ENCODE results near the gene STX18. TPM values are rescaled to one million over a fixed set of nuclear protein-coding genes. Genes with fewer than 3 reads are reported as not detected.
"Not testable (repeated sequence)": the region's sequence is repeated elsewhere in the genome, so short reads cannot be mapped to it uniquely, and the experiment has no call there.

STX18 gene
- total RNA-seq, 2 experiments from 2014 or later: 23.7 to 25.9 TPM

DNA sequence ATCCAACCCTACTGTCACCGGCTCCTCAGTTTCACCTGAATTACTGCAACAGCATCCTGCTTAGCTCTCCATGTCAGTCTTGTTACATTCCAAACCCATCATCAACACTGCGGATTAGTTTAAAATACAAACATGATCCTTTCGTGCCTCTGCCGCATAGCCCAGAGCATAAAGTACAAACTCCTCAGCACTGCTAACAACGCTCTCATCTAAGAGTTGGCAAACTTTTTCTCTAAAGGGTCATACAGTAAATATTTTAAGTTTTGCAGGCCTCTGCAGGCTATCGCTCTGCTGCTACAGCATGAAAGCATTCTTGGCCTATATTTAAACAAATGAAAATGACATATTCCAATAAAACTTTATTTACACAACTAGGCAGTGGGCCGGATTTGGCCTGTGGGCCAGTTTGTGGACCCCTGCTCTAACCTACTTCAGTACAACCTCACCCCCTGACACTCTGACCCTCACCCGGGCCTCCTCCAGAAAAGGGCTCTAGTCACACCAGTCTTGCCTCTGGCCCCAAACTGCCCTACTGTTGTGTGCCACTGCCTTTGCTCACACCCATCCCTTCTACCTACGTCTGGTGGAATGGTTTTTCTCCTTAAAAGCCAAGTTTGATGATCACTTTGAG is 7.2 kb downstream of the STX18 start:
- Mint-ChIP-seq H3K9me3 (no peaks in the 10 kb centered on the region), H3K36me3 (peaks cover 5% of the 10 kb centered on the region), H3K27me3 (no peaks in the 10 kb centered on the region), H3K27ac (no peak overlapping the region), H3K4me3 (no peak overlapping the region), H3K4me1 (peaks cover 29% of the 10 kb centered on the region)
- no peak for DNase-seq

DNA sequence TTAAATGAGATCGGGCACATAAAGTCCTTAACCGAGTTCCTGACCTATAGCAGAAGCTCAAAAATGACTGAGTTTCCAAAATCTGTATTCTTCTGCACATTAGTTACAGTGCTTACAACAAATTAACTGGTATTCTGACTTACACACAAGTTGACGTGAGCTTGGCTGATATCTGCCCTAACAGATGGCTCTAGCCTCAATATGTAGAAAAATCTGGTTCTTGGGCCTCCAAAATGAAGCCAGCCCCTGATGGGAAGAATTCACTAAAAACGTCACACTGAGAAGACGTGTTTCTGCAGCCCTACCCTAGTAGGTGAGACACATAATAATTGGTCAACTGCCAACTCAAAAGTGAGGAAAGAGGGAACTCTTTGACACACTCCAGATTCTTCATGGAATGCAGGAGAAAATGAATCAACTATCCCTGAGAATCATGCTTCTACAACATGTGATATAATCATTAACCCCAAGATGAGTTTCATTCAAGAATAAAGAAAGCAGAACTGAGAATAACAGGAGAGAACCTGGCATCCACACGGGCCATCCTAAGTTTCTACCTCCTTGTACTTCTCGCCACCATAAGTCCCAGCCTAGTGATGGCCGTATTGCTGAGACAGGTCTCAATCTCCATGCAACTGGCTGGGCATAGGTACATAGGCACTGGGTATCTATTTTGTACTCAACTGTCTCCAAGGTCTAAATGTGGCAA is 8.2 kb downstream of the STX18 start:
- no peak overlapping the region for H3K4me3 Mint-ChIP-seq
- H3K9me3 Mint-ChIP-seq: no peaks in the 10 kb centered on the region
- peaks cover 21% of the 10 kb centered on the region for H3K4me1 Mint-ChIP-seq
- DNase-seq: no peak
- no peaks in the 10 kb centered on the region for H3K27me3 Mint-ChIP-seq
- H3K36me3 Mint-ChIP-seq: peaks cover 5% of the 10 kb centered on the region
- H3K27ac Mint-ChIP-seq: no peak overlapping the region

DNA sequence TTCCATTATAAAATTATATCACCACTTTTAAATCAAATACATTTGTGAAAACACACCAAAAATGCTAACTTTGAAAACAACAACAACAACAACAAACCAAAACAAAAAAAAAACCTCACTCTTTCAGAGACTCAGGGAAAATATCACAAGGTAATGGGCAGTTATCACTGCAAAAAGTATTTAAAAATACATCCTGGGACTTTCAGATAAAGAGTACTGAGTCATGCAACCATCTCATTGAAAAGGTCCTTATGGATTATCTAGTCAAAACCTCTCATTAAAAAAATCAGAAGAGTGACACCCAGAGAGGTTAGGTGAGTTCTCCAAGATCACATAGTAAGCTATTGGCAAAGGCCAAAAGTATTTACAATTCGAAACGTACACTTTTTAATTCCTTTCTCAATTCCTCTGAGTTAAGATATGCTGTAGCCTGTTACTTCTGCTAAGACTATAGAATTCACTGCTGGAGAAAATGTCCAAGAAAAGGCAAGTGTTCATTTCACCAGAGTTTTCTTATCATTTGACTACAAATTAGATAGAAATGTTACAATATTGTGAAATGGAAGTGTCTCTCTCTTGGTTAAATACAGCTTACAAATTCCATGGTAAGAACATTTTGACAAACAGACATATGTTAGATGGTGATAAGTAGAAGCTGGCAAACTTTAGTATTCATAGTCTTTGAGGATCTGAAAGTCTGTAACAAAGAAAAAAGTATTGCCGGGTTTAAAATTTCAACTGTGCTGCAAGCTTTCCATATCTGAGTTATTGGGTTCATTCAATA is 9.3 kb downstream of the STX18 start:
- peaks cover 5% of the 10 kb centered on the region for H3K36me3 Mint-ChIP-seq
- H3K27ac Mint-ChIP-seq: no peak overlapping the region
- H3K27me3 Mint-ChIP-seq: no peaks in the 10 kb centered on the region
- DNase-seq: no peak
- H3K4me3 Mint-ChIP-seq: no peak overlapping the region
- H3K4me1 Mint-ChIP-seq: peaks cover 15% of the 10 kb centered on the region
- H3K9me3 Mint-ChIP-seq: no peaks in the 10 kb centered on the region

DNA sequence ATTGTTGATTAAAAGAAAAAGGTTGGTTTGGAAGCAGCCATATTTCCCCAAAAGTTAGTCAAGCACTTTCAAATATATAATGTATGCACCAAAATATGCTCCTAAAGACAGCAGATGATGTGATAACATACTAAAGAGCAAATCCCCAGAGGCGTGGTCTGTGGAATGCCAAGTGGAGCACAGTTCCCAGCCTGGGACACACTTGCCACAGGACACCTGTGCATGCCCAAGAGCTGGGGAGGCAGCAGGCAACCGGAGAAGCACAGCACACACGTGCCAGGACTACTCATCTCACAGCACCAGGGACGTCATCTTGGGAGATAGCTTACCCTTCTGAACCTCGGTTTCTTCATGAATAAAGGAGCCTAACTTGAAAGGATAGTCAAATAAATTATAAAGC is 12.5 kb downstream of the STX18 start:
- Mint-ChIP-seq H3K9me3 (no peaks in the 10 kb centered on the region), H3K36me3 (peaks cover 10% of the 10 kb centered on the region), H3K4me3 (no peak overlapping the region), H3K4me1 (peaks cover 17% of the 10 kb centered on the region), H3K27me3 (no peaks in the 10 kb centered on the region), H3K27ac (no peak overlapping the region)
- DNase-seq: no peak

DNA sequence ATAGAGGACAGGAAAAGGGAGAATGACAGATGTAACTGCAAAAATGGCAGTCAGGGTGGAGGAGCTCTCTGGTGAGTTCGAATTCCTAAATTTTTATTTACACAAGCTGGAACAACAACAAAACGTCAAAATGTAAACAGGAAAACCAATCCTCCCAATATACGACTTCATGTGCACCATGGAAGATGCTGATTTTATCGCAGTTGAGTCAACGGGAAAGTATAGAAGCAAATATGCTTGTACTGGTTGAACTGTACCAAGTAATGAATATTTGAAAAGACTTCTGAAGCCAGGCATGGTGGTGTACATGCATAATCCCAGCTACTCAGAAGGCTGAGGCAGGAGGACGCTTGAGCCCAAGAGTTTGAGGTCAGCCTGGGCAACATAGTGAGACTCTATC is 15.4 kb downstream of the STX18 start:
- Mint-ChIP-seq H3K36me3 (peaks cover 13% of the 10 kb centered on the region), H3K27me3 (no peaks in the 10 kb centered on the region), H3K4me3 (no peak overlapping the region), H3K27ac (no peak overlapping the region), H3K4me1 (peaks cover 19% of the 10 kb centered on the region), H3K9me3 (no peaks in the 10 kb centered on the region)
- DNase-seq: no peak

DNA sequence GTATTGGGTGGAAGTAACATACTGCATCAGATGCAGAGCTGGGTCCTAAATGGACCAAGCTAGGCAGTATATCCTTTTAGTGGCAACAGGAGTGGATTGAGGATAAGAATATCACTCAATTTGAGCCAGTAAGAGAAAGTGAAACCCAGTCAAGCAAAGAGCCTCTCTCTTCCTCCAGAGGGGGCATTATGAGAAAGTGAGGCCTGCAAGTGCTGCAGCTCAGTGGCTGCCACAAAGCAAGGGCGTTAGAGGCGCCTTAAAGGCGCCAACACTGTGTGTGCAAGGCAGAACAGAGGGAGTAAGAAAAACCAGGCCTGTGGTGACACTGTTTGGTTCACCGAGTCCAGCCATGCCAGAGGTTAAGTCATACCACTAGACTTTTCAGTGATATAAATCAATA is 17.5 kb downstream of the STX18 start:
- H3K27me3 Mint-ChIP-seq: no peaks in the 10 kb centered on the region
- no peak overlapping the region for H3K4me3 Mint-ChIP-seq
- peak; percentile 36 for DNase-seq
- peaks cover 15% of the 10 kb centered on the region for H3K36me3 Mint-ChIP-seq
- H3K27ac Mint-ChIP-seq: no peak overlapping the region
- H3K9me3 Mint-ChIP-seq: no peaks in the 10 kb centered on the region
- peaks cover 29% of the 10 kb centered on the region for H3K4me1 Mint-ChIP-seq

DNA sequence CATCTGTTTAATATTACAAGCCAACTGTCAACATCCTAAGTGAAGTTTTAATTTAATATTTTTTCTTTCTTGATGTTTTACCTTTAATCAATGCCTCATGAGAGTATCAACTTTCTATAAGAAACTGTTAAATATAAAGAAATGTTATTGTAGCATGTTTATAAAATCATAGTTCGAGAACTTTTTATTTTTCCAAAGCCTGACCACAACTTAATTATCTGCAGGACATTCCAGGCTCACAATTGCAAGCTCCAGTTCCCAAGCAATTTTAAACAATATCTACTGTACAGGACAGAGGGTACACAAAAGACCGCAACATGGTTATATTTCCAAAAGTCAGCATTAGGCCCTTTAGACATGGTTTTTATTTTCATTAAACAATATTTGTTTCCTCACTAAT is 20.1 kb downstream of the STX18 start:
- Mint-ChIP-seq H3K27ac (no peak overlapping the region), H3K4me3 (no peak overlapping the region), H3K9me3 (no peaks in the 10 kb centered on the region), H3K4me1 (peaks cover 35% of the 10 kb centered on the region), H3K36me3 (peaks cover 15% of the 10 kb centered on the region), H3K27me3 (no peaks in the 10 kb centered on the region)
- DNase-seq: no peak

DNA sequence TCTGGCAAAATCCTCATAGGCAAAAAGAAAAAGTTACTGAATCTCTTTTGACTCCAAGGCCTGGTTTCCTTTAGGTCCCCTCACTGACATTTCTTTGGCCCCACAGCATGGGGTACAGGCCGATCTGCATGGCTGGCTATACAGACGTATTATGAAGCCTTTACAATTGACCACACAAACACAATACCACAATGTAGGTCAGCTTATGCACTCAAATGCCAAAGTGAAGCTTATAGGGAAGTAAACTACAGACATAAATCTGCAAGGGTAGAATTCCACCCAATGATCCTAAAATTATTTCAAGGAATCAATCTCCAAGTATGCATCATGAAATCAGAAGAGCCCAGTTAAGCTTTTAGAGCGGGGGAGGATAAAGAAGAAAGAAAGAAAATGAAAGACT is 20.7 kb downstream of the STX18 start:
- Mint-ChIP-seq H3K27me3 (no peaks in the 10 kb centered on the region), H3K9me3 (no peaks in the 10 kb centered on the region), H3K36me3 (peaks cover 15% of the 10 kb centered on the region), H3K4me1 (peaks cover 35% of the 10 kb centered on the region), H3K27ac (no peak overlapping the region), H3K4me3 (no peak overlapping the region)
- DNase-seq: no peak

DNA sequence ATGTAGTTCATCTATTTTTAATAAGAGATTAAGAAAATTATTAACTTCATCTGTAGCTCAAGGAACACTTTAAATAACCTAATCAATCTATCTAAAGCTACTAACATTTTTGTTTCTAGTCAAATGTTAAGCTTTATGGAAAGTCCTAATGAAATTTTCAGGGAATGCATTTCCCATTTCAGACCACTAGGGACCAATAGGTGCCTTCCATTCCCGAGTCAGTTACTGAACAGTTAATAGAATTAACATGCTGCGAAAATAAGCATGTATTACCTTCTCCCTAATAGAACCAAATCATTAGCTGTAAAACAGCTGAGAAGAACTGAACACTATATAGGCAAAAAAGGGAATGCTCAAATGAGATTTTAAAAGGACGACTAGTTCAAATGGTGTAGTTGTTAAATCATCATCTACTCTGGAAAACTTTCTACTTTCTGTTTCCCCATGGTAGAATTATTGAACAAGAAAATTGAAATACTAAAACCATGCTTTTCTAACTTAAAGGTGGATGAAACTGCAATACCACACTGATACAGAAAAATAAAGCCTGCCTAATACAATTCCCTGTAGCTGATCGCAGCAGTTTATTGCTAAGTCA is 22.5 kb downstream of the STX18 start:
- no peaks in the 10 kb centered on the region for H3K27me3 Mint-ChIP-seq
- H3K27ac Mint-ChIP-seq: no peak overlapping the region

DNA sequence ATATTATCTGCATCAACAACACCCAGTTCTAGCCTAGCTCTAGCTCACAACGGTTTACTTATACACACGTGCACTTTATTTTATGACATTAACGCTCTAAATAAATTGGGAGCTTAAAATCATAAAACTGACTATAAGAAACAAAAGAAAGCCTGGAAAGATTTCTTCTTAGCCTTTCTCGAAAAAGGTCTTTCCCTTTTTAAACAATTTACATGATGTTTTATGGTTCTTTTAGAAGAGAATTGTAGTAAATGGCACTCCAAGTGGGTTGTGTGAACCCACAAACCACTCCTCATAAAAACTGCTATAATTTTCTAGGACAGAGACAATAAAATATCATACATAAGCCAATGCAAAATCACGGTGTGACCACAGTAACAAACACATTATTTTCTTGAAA is 23.1 kb downstream of the STX18 start:
- Mint-ChIP-seq H3K4me3 (no peak overlapping the region), H3K36me3 (peaks cover 5% of the 10 kb centered on the region), H3K27ac (no peak overlapping the region), H3K4me1 (peaks cover 33% of the 10 kb centered on the region), H3K9me3 (no peaks in the 10 kb centered on the region), H3K27me3 (no peaks in the 10 kb centered on the region)
- no peak for DNase-seq

More for the DNA sequence above, 22.5 kb downstream of the STX18 start:
- peaks cover 36% of the 10 kb centered on the region for H3K4me1 Mint-ChIP-seq
- no peak for DNase-seq
- H3K4me3 Mint-ChIP-seq: no peak overlapping the region
- H3K9me3 Mint-ChIP-seq: no peaks in the 10 kb centered on the region
- H3K36me3 Mint-ChIP-seq: peaks cover 9% of the 10 kb centered on the region

DNA sequence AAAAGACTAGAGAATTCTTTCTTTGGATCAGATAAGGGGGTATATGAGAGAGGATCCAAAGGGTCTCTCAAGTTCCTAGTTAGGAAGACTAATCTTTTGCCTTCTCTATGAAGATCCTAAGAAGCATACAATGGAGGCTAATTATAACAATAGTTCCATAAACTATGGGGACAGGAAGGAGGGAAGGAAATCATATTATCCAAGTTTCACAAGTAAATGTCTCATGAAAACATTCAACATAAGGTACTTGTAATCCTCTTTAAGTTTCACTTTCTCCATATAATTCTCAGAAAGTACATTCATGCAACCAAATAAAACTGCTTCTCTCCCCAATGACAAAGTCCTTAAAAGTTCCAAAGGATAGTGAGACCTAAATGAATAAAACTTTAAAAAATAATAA is 27.1 kb downstream of the STX18 start:
- no peak for DNase-seq
- peaks cover 4% of the 10 kb centered on the region for H3K36me3 Mint-ChIP-seq
- H3K4me1 Mint-ChIP-seq: peaks cover 23% of the 10 kb centered on the region
- no peak overlapping the region for H3K27ac Mint-ChIP-seq
- H3K4me3 Mint-ChIP-seq: no peak overlapping the region
- no peaks in the 10 kb centered on the region for H3K9me3 Mint-ChIP-seq
- no peaks in the 10 kb centered on the region for H3K27me3 Mint-ChIP-seq

DNA sequence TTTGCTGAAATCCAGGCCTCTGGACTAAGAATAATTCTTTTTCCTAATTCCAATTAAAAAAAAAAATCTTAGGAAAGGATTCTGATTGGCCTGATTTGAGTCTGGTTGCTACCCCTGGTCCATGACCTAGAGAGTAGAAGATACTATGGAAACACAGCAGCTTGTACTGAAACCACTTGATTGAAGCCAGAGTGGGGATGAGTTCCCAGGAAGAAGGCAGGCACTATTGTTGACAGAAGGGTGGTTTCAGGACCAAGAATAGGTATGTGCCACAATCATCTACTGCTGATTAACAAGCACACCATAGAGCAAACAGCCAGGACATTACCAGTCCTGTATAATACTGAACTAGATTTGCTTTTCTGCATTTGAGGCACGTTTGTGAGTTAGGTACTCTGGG is 29.6 kb downstream of the STX18 start:
- Mint-ChIP-seq H3K27me3 (no peaks in the 10 kb centered on the region), H3K36me3 (peaks cover 13% of the 10 kb centered on the region), H3K9me3 (no peaks in the 10 kb centered on the region), H3K27ac (no peak overlapping the region), H3K4me1 (peaks cover 20% of the 10 kb centered on the region), H3K4me3 (no peak overlapping the region)
- DNase-seq: no peak

DNA sequence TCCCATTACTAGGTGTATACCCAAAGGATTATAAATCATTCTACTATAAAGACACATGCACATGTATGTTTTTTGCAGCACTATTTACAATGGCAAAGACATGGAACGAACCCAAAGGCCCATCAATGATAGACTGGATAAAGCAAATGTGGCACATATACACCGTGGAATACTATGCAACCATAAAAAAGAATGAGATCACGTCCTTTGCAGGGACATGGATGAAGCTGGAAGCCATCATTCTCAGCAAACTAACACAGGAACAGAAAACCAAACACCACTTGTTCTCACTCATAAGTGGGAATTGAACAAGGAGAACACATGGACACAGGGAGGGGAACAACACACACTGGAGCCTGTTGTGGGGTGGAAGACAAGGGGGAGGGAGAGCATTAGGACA is 31.2 kb downstream of the STX18 start:
- peaks cover 21% of the 10 kb centered on the region for H3K4me1 Mint-ChIP-seq
- H3K27me3 Mint-ChIP-seq, H3K9me3 Mint-ChIP-seq, DNase-seq, H3K27ac Mint-ChIP-seq, H3K4me3 Mint-ChIP-seq: not testable (repeated sequence)
- H3K36me3 Mint-ChIP-seq: peaks cover 18% of the 10 kb centered on the region

DNA sequence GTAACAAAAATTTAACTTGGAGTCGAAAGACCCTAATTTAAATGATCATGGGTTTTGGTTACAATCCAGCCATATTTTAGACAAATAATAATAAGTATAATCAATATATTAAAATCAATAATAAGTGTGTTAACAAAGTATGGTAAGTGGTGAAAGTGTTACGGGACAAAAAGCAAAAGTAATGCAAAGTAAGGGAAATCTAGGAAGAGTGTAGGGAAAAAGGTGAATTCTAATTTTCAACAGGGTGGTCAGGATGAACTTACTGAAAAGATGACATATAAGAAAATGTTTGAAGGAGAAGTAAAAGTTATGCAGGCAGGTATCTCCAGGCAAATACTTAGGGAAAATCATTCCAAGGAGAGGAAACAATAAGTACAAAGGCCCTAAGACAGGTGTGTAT is 32.3 kb downstream of the STX18 start:
- Mint-ChIP-seq H3K4me1 (peaks cover 17% of the 10 kb centered on the region), H3K27me3 (no peaks in the 10 kb centered on the region), H3K4me3 (no peak overlapping the region), H3K36me3 (peaks cover 18% of the 10 kb centered on the region), H3K9me3 (no peaks in the 10 kb centered on the region), H3K27ac (no peak overlapping the region)
- DNase-seq: no peak

DNA sequence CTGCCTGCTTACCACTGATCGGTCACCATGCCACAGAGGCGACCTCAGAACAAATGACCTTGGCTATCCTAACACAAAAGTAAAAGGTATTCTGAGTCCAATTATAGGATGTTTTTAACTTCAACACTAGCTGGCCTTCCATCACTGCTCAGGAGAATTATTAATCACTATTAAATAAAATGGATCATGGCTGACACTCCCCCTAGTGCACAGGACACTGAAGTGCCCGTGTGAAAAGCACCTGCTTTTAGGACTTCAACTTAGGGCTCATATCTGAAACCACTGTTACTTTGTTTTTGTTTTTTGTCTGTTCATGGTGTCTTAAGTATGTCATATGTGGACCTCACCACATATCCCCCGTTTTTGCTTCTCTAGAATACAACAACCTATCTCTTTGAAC is 33.9 kb downstream of the STX18 start:
- H3K27ac Mint-ChIP-seq: no peak overlapping the region
- H3K36me3 Mint-ChIP-seq: peaks cover 18% of the 10 kb centered on the region
- no peak for DNase-seq
- no peaks in the 10 kb centered on the region for H3K9me3 Mint-ChIP-seq
- H3K4me1 Mint-ChIP-seq: peaks cover 16% of the 10 kb centered on the region
- H3K4me3 Mint-ChIP-seq: no peak overlapping the region
- no peaks in the 10 kb centered on the region for H3K27me3 Mint-ChIP-seq

Data from activated naive CD8-positive, alpha-beta T cell treated with anti-CD3 and anti-CD28 coated beads for 36 hours (primary cell).